GM12892 (cell line): Measurements from ENCODE around the gene MFAP3L.

ENCODE experiments used
- POLR2A ChIP-seq: IDR thresholded peaks from 2 replicates; pipeline ENCODE4 v1.6.1; 2011; ENCODE audit warnings: low read depth, low read length, control low read depth
- POLR2AphosphoS5 ChIP-seq: IDR thresholded peaks from 2 replicates; pipeline ENCODE4 v1.6.1; 2011; ENCODE audit warnings: low read depth, low read length, control low read depth

DNA sequence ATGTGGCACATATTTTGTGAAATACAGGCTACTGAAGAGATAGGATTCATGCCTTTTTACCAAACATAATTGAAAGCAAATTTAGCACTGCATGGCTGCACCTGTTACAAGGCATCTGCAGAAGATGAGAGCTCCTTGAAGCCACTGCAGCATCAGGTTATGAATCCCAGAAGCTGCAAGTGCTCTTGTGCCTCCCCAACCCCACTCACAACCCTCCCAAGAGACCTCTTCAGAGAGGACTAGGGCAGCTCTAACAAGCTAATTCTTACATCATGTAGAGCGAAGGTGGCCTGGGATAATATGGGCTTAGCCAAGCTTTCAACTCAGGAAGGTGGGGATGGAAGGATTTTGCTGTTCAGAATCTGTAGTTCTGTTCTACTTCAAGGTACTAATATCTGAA lies 27.2 kb downstream of the MFAP3L start:
- TF ChIP-seq POLR2AphosphoS5: no peak
- TF ChIP-seq POLR2A: no peak
